SK-N-MC (cell line): Measurements from ENCODE around the gene C2orf78.

Experiments
- FOXP2 ChIP-seq: optimal IDR thresholded peaks from 2 replicates; pipeline ENCODE3; 2011; ENCODE audit warnings: mild to moderate bottlenecking, moderate library complexity; ENCODE audit not compliant: insufficient read depth; ENCODE audit errors: extremely low read length, control extremely low read depth
- POLR2AphosphoS5 ChIP-seq: IDR thresholded peaks from 2 replicates; pipeline ENCODE4 v1.6.1; 2012; ENCODE audit warnings: mild to moderate bottlenecking, low read depth, low read length, borderline replicate concordance

DNA sequence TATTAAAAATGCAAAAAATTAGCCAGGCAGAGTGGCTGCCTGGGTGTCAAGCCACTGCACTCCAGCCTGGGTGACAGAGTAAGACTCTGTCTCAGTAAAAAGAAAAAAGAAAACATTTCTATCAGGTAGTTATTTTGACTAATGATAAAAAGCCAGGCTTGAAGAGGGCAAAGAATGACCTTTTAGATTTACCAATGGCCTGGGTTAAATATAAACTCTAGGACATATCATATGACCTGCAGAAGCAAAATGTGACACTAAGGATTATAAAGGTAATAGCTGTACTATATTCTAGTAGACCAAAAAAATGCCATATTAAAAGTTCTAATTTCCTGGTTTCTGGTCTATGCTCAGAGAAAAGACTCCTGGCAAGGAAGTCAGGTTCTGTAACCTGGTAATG lies 28.7 kb downstream of the C2orf78 start:
- TF ChIP-seq FOXP2: no peak
- no peak for TF ChIP-seq POLR2AphosphoS5
